Loucy (cell line): Measurements from ENCODE around the gene WFIKKN2.
A peak's percentile ranks its signal among the peaks of the same experiment; 100 is the strongest.

ENCODE experiments used
- H2AFZ ChIP-seq: fragments of 200-600 bp; sonication (generic); 2 replicates; pipeline ENCODE4 v1.6.0; 2016; ENCODE audit warnings: antibody characterized with exemption, mild to moderate bottlenecking, low read length, moderate library complexity
- H3F3A ChIP-seq: fragments of 200-600 bp; 2 replicates; pipeline ENCODE4 v1.6.0; 2016; ENCODE audit warnings: antibody characterized with exemption, low read depth, mild to moderate bottlenecking
- H3K27me3 ChIP-seq: fragments of 200-600 bp; sonication (generic); 2 replicates; pipeline ENCODE4 v1.6.1; 2014; ENCODE audit warnings: low read length, mild to moderate bottlenecking; ENCODE audit not compliant: insufficient read depth, poor library complexity, severe bottlenecking
- H3K36me3 ChIP-seq: fragments of 200-600 bp; sonication (generic); 2 replicates; pipeline ENCODE4 v1.6.1; 2016; ENCODE audit warnings: low read length; ENCODE audit not compliant: insufficient read depth
- H3K4me1 ChIP-seq: fragments of 200-600 bp; sonication (generic); 2 replicates; pipeline ENCODE4 v1.5.1; 2014; ENCODE audit warnings: low read length, mild to moderate bottlenecking; ENCODE audit not compliant: insufficient read depth, poor library complexity, severe bottlenecking
- H3K4me2 ChIP-seq: fragments of 200-600 bp; sonication (generic); 2 replicates; pipeline ENCODE4 v1.6.0; 2014; ENCODE audit warnings: antibody characterized with exemption, low read length, low read depth, mild to moderate bottlenecking; ENCODE audit not compliant: poor library complexity, severe bottlenecking
- H3K4me3 ChIP-seq: fragments of 200-600 bp; sonication (generic); 2 replicates; pipeline ENCODE4 v1.5.1; 2014; ENCODE audit warnings: low read length, mild to moderate bottlenecking, mixed read lengths; ENCODE audit not compliant: poor library complexity, severe bottlenecking
- H3K79me2 ChIP-seq: fragments of 200-600 bp; sonication (generic); 2 replicates; pipeline ENCODE4 v1.6.1; 2014; ENCODE audit warnings: low read length; ENCODE audit not compliant: insufficient read depth
- H3K9ac ChIP-seq: fragments of 200-600 bp; sonication (generic); 2 replicates; pipeline ENCODE4 v1.6.0; 2014; ENCODE audit warnings: mild to moderate bottlenecking, low read depth, low read length, moderate library complexity; ENCODE audit not compliant: poor library complexity, severe bottlenecking
- H3K9me2 ChIP-seq: fragments of 200-600 bp; sonication (generic); replicated peaks from 2 replicates; pipeline ENCODE4 v1.6.1; 2016; ENCODE audit warnings: low read depth, low read length, mixed read lengths
- H3K9me3 ChIP-seq: fragments of 200-600 bp; sonication (generic); 2 replicates; pipeline ENCODE4 v1.6.1; 2014; ENCODE audit warnings: mild to moderate bottlenecking, antibody characterized with exemption, low read length, low read depth; ENCODE audit not compliant: insufficient read depth
- H4K20me1 ChIP-seq: fragments of 200-600 bp; sonication (generic); 2 replicates; pipeline ENCODE4 v1.6.0; 2014; ENCODE audit warnings: antibody characterized with exemption, low read length, mild to moderate bottlenecking; ENCODE audit not compliant: insufficient read depth, poor library complexity, severe bottlenecking
- EZH2phosphoT487 ChIP-seq: fragments of 200-600 bp; IDR thresholded peaks from 2 replicates; pipeline ENCODE4 v1.6.1; 2018; ENCODE audit warnings: antibody characterized with exemption, mild to moderate bottlenecking, moderate library complexity, borderline replicate concordance
- TF ChIP-seq, protein P1 (sequence below): fragments of 200-600 bp; sonication (generic); conservative IDR thresholded peaks from 2 replicates; pipeline ENCODE4 v1.5.1; 2014; ENCODE audit warnings: mild to moderate bottlenecking, antibody characterized with exemption, low read length

WFIKKN2 gene

DNA sequence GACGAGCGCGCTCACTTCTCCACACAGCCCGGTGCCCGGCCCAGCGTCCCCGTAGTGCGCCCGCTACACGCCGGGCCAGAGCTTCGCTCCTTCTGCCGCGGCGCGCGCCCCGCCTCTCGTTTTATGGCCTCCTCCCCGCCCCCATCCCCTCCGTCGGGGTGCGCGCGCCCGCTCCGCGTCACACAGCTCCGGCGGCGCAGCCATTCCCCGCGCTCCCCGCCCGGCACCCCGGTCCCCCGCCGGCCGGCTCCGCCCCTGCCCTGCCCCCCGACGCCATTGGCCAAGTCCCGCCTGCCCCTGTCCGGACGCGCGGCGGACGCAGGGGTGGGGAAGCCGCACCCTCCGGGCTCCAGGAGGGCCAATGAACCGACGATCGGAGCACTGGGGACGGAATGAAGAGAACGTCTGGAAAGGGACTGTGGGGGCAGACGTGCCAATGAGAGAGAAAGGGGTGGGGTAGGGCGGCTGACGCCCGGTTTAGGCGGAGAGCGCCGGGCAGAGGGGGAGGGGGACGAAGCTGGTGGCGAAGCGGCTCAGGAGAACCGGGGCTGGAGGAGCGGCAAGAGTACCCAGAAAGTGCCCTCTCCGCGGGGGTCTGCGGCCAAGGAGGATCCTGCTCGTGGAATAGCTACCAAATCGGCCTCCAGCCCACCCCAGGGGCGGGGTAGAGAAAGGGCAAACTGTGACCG lies 31.0 kb downstream of the WFIKKN2 start, which contains the start of gene TOB1:
TSS of gene TOB1 (minus strand) at position 94 of the 689 bp plus-strand sequence. CDS start 2,337 bp downstream, outside the sequence.
- TF ChIP-seq EZH2phosphoT487 = no peak
- TF ChIP-seq, protein P1, sequence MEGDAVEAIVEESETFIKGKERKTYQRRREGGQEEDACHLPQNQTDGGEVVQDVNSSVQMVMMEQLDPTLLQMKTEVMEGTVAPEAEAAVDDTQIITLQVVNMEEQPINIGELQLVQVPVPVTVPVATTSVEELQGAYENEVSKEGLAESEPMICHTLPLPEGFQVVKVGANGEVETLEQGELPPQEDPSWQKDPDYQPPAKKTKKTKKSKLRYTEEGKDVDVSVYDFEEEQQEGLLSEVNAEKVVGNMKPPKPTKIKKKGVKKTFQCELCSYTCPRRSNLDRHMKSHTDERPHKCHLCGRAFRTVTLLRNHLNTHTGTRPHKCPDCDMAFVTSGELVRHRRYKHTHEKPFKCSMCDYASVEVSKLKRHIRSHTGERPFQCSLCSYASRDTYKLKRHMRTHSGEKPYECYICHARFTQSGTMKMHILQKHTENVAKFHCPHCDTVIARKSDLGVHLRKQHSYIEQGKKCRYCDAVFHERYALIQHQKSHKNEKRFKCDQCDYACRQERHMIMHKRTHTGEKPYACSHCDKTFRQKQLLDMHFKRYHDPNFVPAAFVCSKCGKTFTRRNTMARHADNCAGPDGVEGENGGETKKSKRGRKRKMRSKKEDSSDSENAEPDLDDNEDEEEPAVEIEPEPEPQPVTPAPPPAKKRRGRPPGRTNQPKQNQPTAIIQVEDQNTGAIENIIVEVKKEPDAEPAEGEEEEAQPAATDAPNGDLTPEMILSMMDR = no peak
- H3K4me1 ChIP-seq = peaks cover 26% of the 10 kb centered on the region
- no peaks in the 10 kb centered on the region for H3K9me3 ChIP-seq
- H3K79me2 ChIP-seq = peaks cover 29% of the 10 kb centered on the region
- H2AFZ ChIP-seq = peak within 1 kb of the TSS; percentile 86
- H3K9ac ChIP-seq = peak within 1 kb of the TSS; percentile 92
- H3K9me2 ChIP-seq = no peaks in the 10 kb centered on the region
- H3F3A ChIP-seq = 0 out of 2 replicates have a peak, but pooled peaks cover 5% of the 10 kb centered on the region
- peaks cover 17% of the 10 kb centered on the region for H4K20me1 ChIP-seq
- H3K4me2 ChIP-seq = peak within 1 kb of the TSS; percentile 84
- H3K27me3 ChIP-seq = peaks cover 11% of the 10 kb centered on the region
- no peaks in the 10 kb centered on the region for H3K36me3 ChIP-seq
- peak within 1 kb of the TSS; percentile 84 for H3K4me3 ChIP-seq

DNA sequence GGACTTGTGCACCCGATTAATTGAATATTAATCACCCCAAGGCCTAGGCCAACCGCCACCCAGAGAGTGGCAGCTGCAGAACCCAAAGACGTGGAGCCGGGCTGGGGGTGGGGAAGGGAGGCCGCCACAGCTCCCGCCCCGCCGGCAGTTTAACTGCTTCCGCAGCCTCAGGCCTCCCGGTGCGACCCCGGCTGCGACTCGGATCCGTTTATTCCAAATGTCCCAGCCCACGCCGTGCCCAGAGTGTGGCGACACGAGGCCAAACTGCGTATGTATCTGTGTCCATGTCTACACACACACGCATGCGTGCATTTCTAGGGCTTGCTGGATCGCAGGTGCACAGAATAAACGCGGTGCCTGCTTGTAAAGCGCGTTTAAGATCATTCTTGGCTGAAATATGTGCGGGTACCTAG lies 31.6 kb downstream of the WFIKKN2 start:
- Histone ChIP-seq H3K4me2 (peak overlapping the region; percentile 84), H2AFZ (peak overlapping the region; percentile 86), H4K20me1 (peaks cover 17% of the 10 kb centered on the region), H3K9me2 (no peaks in the 10 kb centered on the region), H3F3A (0 out of 2 replicates have a peak, but pooled peaks cover 5% of the 10 kb centered on the region), H3K9me3 (no peaks in the 10 kb centered on the region), H3K4me3 (peak overlapping the region; percentile 84), H3K79me2 (peaks cover 29% of the 10 kb centered on the region), H3K27me3 (peaks cover 12% of the 10 kb centered on the region), H3K36me3 (no peaks in the 10 kb centered on the region), H3K9ac (peak overlapping the region; percentile 92), H3K4me1 (peaks cover 32% of the 10 kb centered on the region)
- TF ChIP-seq, protein P1 = no peak
- TF ChIP-seq EZH2phosphoT487 = no peak

DNA sequence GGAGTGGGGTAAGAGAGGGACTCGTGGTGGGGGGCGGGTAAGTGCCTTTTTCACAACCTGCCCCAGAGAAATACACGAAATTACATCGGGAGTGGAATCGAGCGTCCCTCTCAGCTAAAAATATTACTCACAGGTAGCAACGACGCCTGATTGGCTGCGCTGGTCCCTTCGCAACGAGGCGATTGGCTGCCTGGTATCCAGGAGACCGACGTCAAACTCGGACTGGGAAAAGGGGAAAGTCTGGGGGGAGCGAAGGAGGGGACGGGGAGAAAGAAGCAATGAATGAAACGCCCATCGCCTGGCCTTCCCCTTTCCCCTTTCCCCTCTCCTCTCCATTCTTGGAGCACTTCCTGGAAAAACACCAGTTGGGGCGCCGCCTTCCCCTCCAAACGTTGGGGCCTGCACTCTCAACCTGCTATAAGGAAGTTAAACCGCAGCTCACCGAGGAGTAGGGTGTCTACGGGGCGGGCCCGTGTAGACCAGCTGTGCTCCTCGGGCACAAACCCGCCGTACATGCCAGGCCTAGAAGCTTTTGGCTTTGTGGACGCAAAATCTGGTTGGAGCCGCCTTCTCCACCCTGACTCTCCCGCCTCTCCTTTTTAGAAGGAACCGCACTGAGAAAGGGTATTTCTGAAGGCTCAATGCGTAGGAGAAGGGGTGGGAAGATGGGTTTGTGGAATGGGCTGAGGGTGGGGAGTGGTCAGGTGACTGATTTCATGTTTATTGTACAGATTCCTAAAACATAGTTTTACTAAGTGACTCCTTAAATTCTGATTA lies 32.2 kb downstream of the WFIKKN2 start:
- peaks cover 37% of the 10 kb centered on the region for H3K4me1 ChIP-seq
- H3F3A ChIP-seq = 0 out of 2 replicates have a peak, but pooled peaks cover 5% of the 10 kb centered on the region
- H3K9ac ChIP-seq = peak overlapping the region; percentile 92
- H3K79me2 ChIP-seq = peaks cover 29% of the 10 kb centered on the region
- peaks cover 17% of the 10 kb centered on the region for H4K20me1 ChIP-seq
- peak overlapping the region; percentile 84 for H3K4me3 ChIP-seq
- peaks cover 18% of the 10 kb centered on the region for H3K27me3 ChIP-seq
- H2AFZ ChIP-seq = peak overlapping the region; percentile 86
- H3K4me2 ChIP-seq = peak overlapping the region; percentile 84
- H3K9me2 ChIP-seq = no peaks in the 10 kb centered on the region
- H3K36me3 ChIP-seq = no peaks in the 10 kb centered on the region
- no peaks in the 10 kb centered on the region for H3K9me3 ChIP-seq
- TF ChIP-seq EZH2phosphoT487 = no peak
- TF ChIP-seq, protein P1 = no peak
